ENCODE data around the gene WDR86. TPM values are rescaled to one million over a fixed set of nuclear protein-coding genes. Genes with fewer than 3 reads are reported as not detected.

Gene WDR86
- total and polyA plus RNA-seq, 2 of the 8 experiments (the other 6 are each of a cell fraction or from before 2014, with no cell fraction given): 12.7 to 15.8 TPM

GRCh38 chr7:151423936-151424335 is 14.1 kb upstream of the WDR86 start:
- 91% methylated on average over 5 of the region's 5 CpGs; no CpG with 5 or more reads in 1 of the 2 experiments for WGBS, 2 experiments (ENCODE audit: extremely low coverage in 1 of 2, insufficient coverage in 1 of 2, insufficient read length in 1 of 2, insufficient replicate concordance in 2 of 2, low coverage in 1 of 2, low lambda C conversion rate in 2 of 2, missing lambda C conversion rate in 1 of 2)
- Histone ChIP-seq H3K23ac (ENCODE audit: insufficient read length) (no peak overlapping the region), H2AFZ (ENCODE audit: low read length) (no peak overlapping the region), H3K9me3 (ENCODE audit: insufficient read depth in 2 of 2, low read depth in 1 of 2, low read length in 1 of 2) (peaks cover 5 to 7% of the 10 kb centered on the region in 2 experiments; a peak in 2 of 4 replicates), H4K20me1 (replicated peaks in 1 of 2; ENCODE audit: control insufficient read depth in 1 of 2, insufficient read depth in 2 of 2, low read length in 2 of 2) (no peaks in the 10 kb centered on the region), H4K91ac (replicated peaks; ENCODE audit: insufficient read length, low read length) (no peak overlapping the region), H3K27me3 (replicated peaks in 1 of 4; ENCODE audit: control insufficient read depth in 3 of 4, extremely low read depth in 1 of 4, insufficient read depth in 3 of 4, low read length in 3 of 4) (no peaks in the 10 kb centered on the region), H3K4ac (replicated peaks; ENCODE audit: insufficient read length, low read depth, low read length) (no peak overlapping the region), H2BK20ac (ENCODE audit: low read length) (no peak overlapping the region), H3K4me2 (ENCODE audit: insufficient read depth in 1 of 2, low read depth in 2 of 2, low read length in 2 of 2) (no peak overlapping the region), H3K4me1 (replicated peaks in 1 of 4; ENCODE audit: control insufficient read depth in 3 of 4, insufficient read depth in 4 of 4, low read length in 3 of 4) (peaks cover 2 to 8% (median 4%) of the 10 kb centered on the region in 4 experiments), H3K18ac (ENCODE audit: extremely low read depth, low read length) (no peak overlapping the region), H3K79me2 (ENCODE audit: control insufficient read depth in 1 of 2, insufficient read depth in 2 of 2, low read length in 2 of 2) (no peaks in the 10 kb centered on the region), H3K14ac (ENCODE audit: insufficient read length) (no peak overlapping the region), H4K8ac (ENCODE audit: extremely low read depth, insufficient read depth, low read length) (no peak overlapping the region), H2BK15ac (ENCODE audit: low read length) (no peak overlapping the region), H4K5ac (ENCODE audit: insufficient read length, low read depth, low read length) (no peak overlapping the region), H2AK5ac (ENCODE audit: low read depth, low read length) (no peak overlapping the region), H3K79me1 (ENCODE audit: low read depth, low read length) (no peaks in the 10 kb centered on the region), H3K9ac (replicated peaks in 1 of 4; ENCODE audit: extremely low read depth in 1 of 4, low read depth in 3 of 4, low read length in 3 of 4) (no peak overlapping the region), H2BK5ac (ENCODE audit: low read depth, low read length) (no peak overlapping the region), H3K4me3 (ENCODE audit: extremely low read depth in 1 of 4, insufficient read depth in 2 of 4, low read depth in 3 of 4, low read length in 4 of 4) (no peak overlapping the region), H3K23me2 (ENCODE audit: low read depth, low read length) (no peaks in the 10 kb centered on the region), H3K27ac (ENCODE audit: low read depth, low read length) (no peak overlapping the region), H2BK12ac (ENCODE audit: low read depth, low read length) (no peak overlapping the region), H2BK120ac (replicated peaks; ENCODE audit: low read depth, low read length) (no peak overlapping the region), H3K56ac (replicated peaks; ENCODE audit: insufficient read length, low read depth, low read length) (no peak overlapping the region), H3K36me3 (ENCODE audit: control insufficient read depth in 2 of 4, insufficient read depth in 4 of 4, low read length in 3 of 4) (no peaks in the 10 kb centered on the region)
- ChIA-PET CTCF (ENCODE audit: partially characterized antibody) (interaction anchor here (1.3 to 2.2 kb wide), 3 partner anchors 11 to 24 kb away, joined by 3 to 9 read pairs (median 3); partner anchors contain the start of gene CRYGN), POLR2A (ENCODE audit: partially characterized antibody) (interaction anchor here (1.2 kb wide), 1 partner anchor 13 kb away, joined by 4 read pairs; no protein-coding TSS in a partner anchor)
- no peak for DNase-seq (ENCODE audit: low read depth in 1 of 2, low spot score in 2 of 2)
- FAIRE-seq: no peak
- TF ChIP-seq RBBP5 (IDR thresholded peaks at IDR 0.05; ENCODE audit: borderline replicate concordance, low read depth, low read length) (no peak), RFX5 (IDR thresholded peaks at IDR 0.05; ENCODE audit: borderline replicate concordance, low read depth, low read length) (no peak), CTBP2 (IDR thresholded peaks at IDR 0.05; ENCODE audit: borderline replicate concordance, insufficient read depth, insufficient read length, low read length) (no peak), ZNF274 (IDR thresholded peaks at IDR 0.05; ENCODE audit: borderline replicate concordance, extremely low read depth, low read length) (no peak), KDM4A (IDR thresholded peaks at IDR 0.05; ENCODE audit: low read depth, low read length, severe bottlenecking) (no peak), SAP30 (IDR thresholded peaks at IDR 0.05; ENCODE audit: insufficient read depth, insufficient replicate concordance, low read length) (no peak), RNF2 (IDR thresholded peaks at IDR 0.05; ENCODE audit: borderline replicate concordance, low read depth, low read length, missing control alignments, poor library complexity, severe bottlenecking) (no peak), CHD2 (IDR thresholded peaks at IDR 0.05; ENCODE audit: low read length) (no peak), RAD21 (IDR thresholded peaks at IDR 0.05 in 1 of 2, conservative IDR thresholded peaks at IDR 0.05 in 1 of 2; ENCODE audit: low read depth in 2 of 2, low read length in 2 of 2) (no peak)
- TF ChIP-seq, protein P1, sequence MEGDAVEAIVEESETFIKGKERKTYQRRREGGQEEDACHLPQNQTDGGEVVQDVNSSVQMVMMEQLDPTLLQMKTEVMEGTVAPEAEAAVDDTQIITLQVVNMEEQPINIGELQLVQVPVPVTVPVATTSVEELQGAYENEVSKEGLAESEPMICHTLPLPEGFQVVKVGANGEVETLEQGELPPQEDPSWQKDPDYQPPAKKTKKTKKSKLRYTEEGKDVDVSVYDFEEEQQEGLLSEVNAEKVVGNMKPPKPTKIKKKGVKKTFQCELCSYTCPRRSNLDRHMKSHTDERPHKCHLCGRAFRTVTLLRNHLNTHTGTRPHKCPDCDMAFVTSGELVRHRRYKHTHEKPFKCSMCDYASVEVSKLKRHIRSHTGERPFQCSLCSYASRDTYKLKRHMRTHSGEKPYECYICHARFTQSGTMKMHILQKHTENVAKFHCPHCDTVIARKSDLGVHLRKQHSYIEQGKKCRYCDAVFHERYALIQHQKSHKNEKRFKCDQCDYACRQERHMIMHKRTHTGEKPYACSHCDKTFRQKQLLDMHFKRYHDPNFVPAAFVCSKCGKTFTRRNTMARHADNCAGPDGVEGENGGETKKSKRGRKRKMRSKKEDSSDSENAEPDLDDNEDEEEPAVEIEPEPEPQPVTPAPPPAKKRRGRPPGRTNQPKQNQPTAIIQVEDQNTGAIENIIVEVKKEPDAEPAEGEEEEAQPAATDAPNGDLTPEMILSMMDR (IDR thresholded peaks at IDR 0.05; ENCODE audit: control extremely low read depth in 1 of 3, insufficient read depth in 1 of 3, low read depth in 1 of 3, low read length in 3 of 3): no peak
